Dendritic cell treated with granulocyte-macrophage colony-stimulating factor and Interleukin-4, amounts not matched to agents 40 ng/mL and 50 ng/mL, for 4 days (primary cell): ENCODE data around the gene BBS4.
"Not testable (repeated sequence)": the region's sequence is repeated elsewhere in the genome, so short reads cannot be mapped to it uniquely, and the experiment has no call there.

Source experiments
- H3K27ac Mint-ChIP-seq: one replicate; pipeline ENCODE4 v1.8.0; 2022; ENCODE audit warnings: mild to moderate bottlenecking, mixed read lengths
- H3K27me3 Mint-ChIP-seq: one replicate; pipeline ENCODE4 v1.8.0; 2022; ENCODE audit warnings: mild to moderate bottlenecking, mixed read lengths
- H3K36me3 Mint-ChIP-seq: one replicate; pipeline ENCODE4 v1.8.0; 2022; ENCODE audit warnings: low read depth, mixed read lengths
- H3K4me1 Mint-ChIP-seq: one replicate; pipeline ENCODE4 v1.8.0; 2022; ENCODE audit warnings: low read depth, mixed read lengths
- H3K4me3 Mint-ChIP-seq: one replicate; pipeline ENCODE4 v1.8.0; 2022; ENCODE audit warnings: mild to moderate bottlenecking, moderate library complexity, mixed read lengths
- H3K9me3 Mint-ChIP-seq: one replicate; pipeline ENCODE4 v1.8.0; 2022; ENCODE audit warnings: mixed read lengths
- intact Hi-C: fragments of 100-400 bp; cut with micrococcal nuclease; formaldehyde crosslinking; loops from one replicate; pipeline ENCODE4 v1.15.0; 2022

The BBS4 gene

GRCh38 chr15:72676838-72677237 lies 9.2 kb upstream of the BBS4 start:
- Mint-ChIP-seq H3K36me3 (no peaks in the 10 kb centered on the region), H3K4me3 (no peak overlapping the region), H3K9me3 (no peaks in the 10 kb centered on the region), H3K4me1 (no peaks in the 10 kb centered on the region), H3K27me3 (peaks cover 29% of the 10 kb centered on the region), H3K27ac (no peak overlapping the region)
- intact Hi-C loops: loop anchor here (10.0 kb wide), 1 partner anchor 342 kb away; no protein-coding TSS in a partner anchor

- Mint-ChIP-seq H3K9me3 (no peaks in the 10 kb centered on the region), H3K4me1 (peaks cover 7% of the 10 kb centered on the region), H3K4me3 (no peak overlapping the region), H3K36me3 (peaks cover 2% of the 10 kb centered on the region), H3K27ac (no peak overlapping the region), H3K27me3 (peaks cover 18% of the 10 kb centered on the region)
- intact Hi-C loops: no loop called here
Observed at GRCh38 chr15:72680931-72681330, 5.1 kb upstream of the BBS4 start.

- Mint-ChIP-seq H3K36me3 (peaks cover 9% of the 10 kb centered on the region), H3K4me3 (no peak overlapping the region), H3K9me3 (no peaks in the 10 kb centered on the region), H3K27me3 (peaks cover 11% of the 10 kb centered on the region), H3K4me1 (peaks cover 7% of the 10 kb centered on the region), H3K27ac (no peak overlapping the region)
- intact Hi-C loops: no loop called here
Observed at GRCh38 chr15:72682772-72683171, 3.2 kb upstream of the BBS4 start.

GRCh38 chr15:72685301-72685924 lies 594 bp upstream of the BBS4 start:
- Mint-ChIP-seq H3K27ac (peak overlapping the region; percentile 96), H3K27me3 (no peaks in the 10 kb centered on the region), H3K4me3 (peak overlapping the region; percentile 86), H3K4me1 (peaks cover 7% of the 10 kb centered on the region), H3K9me3 (no peaks in the 10 kb centered on the region), H3K36me3 (peaks cover 9% of the 10 kb centered on the region)
- intact Hi-C loops: no loop called here

- Mint-ChIP-seq H3K4me3 (no peak overlapping the region), H3K27ac (no peak overlapping the region), H3K27me3 (no peaks in the 10 kb centered on the region), H3K36me3 (peaks cover 14% of the 10 kb centered on the region), H3K9me3 (no peaks in the 10 kb centered on the region), H3K4me1 (peaks cover 7% of the 10 kb centered on the region)
- intact Hi-C loops: no loop called here
Observed at GRCh38 chr15:72688697-72689096, 2.7 kb downstream of the BBS4 start.

GRCh38 chr15:72690938-72691337 lies 4.9 kb downstream of the BBS4 start:
- intact Hi-C loops: no loop called here
- no peak overlapping the region for H3K27ac Mint-ChIP-seq
- no peaks in the 10 kb centered on the region for H3K9me3 Mint-ChIP-seq
- no peaks in the 10 kb centered on the region for H3K27me3 Mint-ChIP-seq
- H3K4me3 Mint-ChIP-seq: no peak overlapping the region
- peaks cover 11% of the 10 kb centered on the region for H3K36me3 Mint-ChIP-seq
- no peaks in the 10 kb centered on the region for H3K4me1 Mint-ChIP-seq

GRCh38 chr15:72698938-72699337 lies 12.9 kb downstream of the BBS4 start:
- H3K9me3 Mint-ChIP-seq: no peaks in the 10 kb centered on the region
- H3K4me1 Mint-ChIP-seq: no peaks in the 10 kb centered on the region
- intact Hi-C loops: no loop called here
- no peaks in the 10 kb centered on the region for H3K36me3 Mint-ChIP-seq
- no peaks in the 10 kb centered on the region for H3K27me3 Mint-ChIP-seq
- H3K27ac Mint-ChIP-seq: no peak overlapping the region
- H3K4me3 Mint-ChIP-seq: no peak overlapping the region

GRCh38 chr15:72700076-72700475 lies 14.1 kb downstream of the BBS4 start:
- Mint-ChIP-seq H3K9me3 (no peaks in the 10 kb centered on the region), H3K4me1 (no peaks in the 10 kb centered on the region), H3K4me3 (no peak overlapping the region), H3K27ac (no peak overlapping the region), H3K27me3 (no peaks in the 10 kb centered on the region), H3K36me3 (no peaks in the 10 kb centered on the region)
- intact Hi-C loops: no loop called here

GRCh38 chr15:72706266-72706665 lies 20.3 kb downstream of the BBS4 start:
- H3K27ac Mint-ChIP-seq: no peak overlapping the region
- intact Hi-C loops: no loop called here
- no peaks in the 10 kb centered on the region for H3K27me3 Mint-ChIP-seq
- H3K9me3 Mint-ChIP-seq: no peaks in the 10 kb centered on the region
- peaks cover 16% of the 10 kb centered on the region for H3K4me1 Mint-ChIP-seq
- peaks cover 12% of the 10 kb centered on the region for H3K36me3 Mint-ChIP-seq
- no peak overlapping the region for H3K4me3 Mint-ChIP-seq

GRCh38 chr15:72708551-72709303 lies 22.7 kb downstream of the BBS4 start:
- H3K27me3 Mint-ChIP-seq, intact Hi-C loops, H3K9me3 Mint-ChIP-seq, H3K4me3 Mint-ChIP-seq: not testable (repeated sequence)
- Mint-ChIP-seq H3K36me3 (peaks cover 26% of the 10 kb centered on the region), H3K27ac (peak overlapping the region; percentile 44), H3K4me1 (peaks cover 16% of the 10 kb centered on the region)

- Mint-ChIP-seq H3K27ac (no peak overlapping the region), H3K27me3 (no peaks in the 10 kb centered on the region), H3K36me3 (peaks cover 29% of the 10 kb centered on the region), H3K4me3 (no peak overlapping the region), H3K4me1 (peaks cover 11% of the 10 kb centered on the region), H3K9me3 (no peaks in the 10 kb centered on the region)
- intact Hi-C loops: loop anchor here (5.0 kb wide), 1 partner anchor 550 kb away; no protein-coding TSS in a partner anchor
Observed at GRCh38 chr15:72722071-72722696, 36.2 kb downstream of the BBS4 start.

GRCh38 chr15:72724028-72724427 lies 38.0 kb downstream of the BBS4 start:
- no peaks in the 10 kb centered on the region for H3K9me3 Mint-ChIP-seq
- no peak overlapping the region for H3K4me3 Mint-ChIP-seq
- peaks cover 11% of the 10 kb centered on the region for H3K4me1 Mint-ChIP-seq
- no peak overlapping the region for H3K27ac Mint-ChIP-seq
- peaks cover 30% of the 10 kb centered on the region for H3K36me3 Mint-ChIP-seq
- intact Hi-C loops: loop anchor here (5.0 kb wide), 1 partner anchor 548 kb away; no protein-coding TSS in a partner anchor
- no peaks in the 10 kb centered on the region for H3K27me3 Mint-ChIP-seq

GRCh38 chr15:72725446-72725845 lies 39.4 kb downstream of the BBS4 start:
- H3K27ac Mint-ChIP-seq: no peak overlapping the region
- intact Hi-C loops: no loop called here
- no peaks in the 10 kb centered on the region for H3K9me3 Mint-ChIP-seq
- H3K4me3 Mint-ChIP-seq: no peak overlapping the region
- peaks cover 11% of the 10 kb centered on the region for H3K4me1 Mint-ChIP-seq
- H3K27me3 Mint-ChIP-seq: no peaks in the 10 kb centered on the region
- peaks cover 32% of the 10 kb centered on the region for H3K36me3 Mint-ChIP-seq

GRCh38 chr15:72725851-72726250 lies 39.8 kb downstream of the BBS4 start:
- Mint-ChIP-seq H3K27ac (peak overlapping the region; percentile 9), H3K36me3 (peaks cover 32% of the 10 kb centered on the region), H3K4me1 (peaks cover 11% of the 10 kb centered on the region)
- H3K9me3 Mint-ChIP-seq, intact Hi-C loops, H3K4me3 Mint-ChIP-seq, H3K27me3 Mint-ChIP-seq: not testable (repeated sequence)
